ENCODE data around the gene SNAI1.

DNA sequence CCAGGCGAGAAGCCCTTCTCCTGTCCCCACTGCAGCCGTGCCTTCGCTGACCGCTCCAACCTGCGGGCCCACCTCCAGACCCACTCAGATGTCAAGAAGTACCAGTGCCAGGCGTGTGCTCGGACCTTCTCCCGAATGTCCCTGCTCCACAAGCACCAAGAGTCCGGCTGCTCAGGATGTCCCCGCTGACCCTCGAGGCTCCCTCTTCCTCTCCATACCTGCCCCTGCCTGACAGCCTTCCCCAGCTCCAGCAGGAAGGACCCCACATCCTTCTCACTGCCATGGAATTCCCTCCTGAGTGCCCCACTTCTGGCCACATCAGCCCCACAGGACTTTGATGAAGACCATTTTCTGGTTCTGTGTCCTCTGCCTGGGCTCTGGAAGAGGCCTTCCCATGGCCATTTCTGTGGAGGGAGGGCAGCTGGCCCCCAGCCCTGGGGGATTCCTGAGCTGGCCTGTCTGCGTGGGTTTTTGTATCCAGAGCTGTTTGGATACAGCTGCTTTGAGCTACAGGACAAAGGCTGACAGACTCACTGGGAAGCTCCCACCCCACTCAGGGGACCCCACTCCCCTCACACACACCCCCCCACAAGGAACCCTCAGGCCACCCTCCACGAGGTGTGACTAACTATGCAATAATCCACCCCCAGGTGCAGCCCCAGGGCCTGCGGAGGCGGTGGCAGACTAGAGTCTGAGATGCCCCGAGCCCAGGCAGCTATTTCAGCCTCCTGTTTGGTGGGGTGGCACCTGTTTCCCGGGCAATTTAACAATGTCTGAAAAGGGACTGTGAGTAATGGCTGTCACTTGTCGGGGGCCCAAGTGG is 5.3 kb downstream of the SNAI1 start:
- TF ChIP-seq, protein P1, sequence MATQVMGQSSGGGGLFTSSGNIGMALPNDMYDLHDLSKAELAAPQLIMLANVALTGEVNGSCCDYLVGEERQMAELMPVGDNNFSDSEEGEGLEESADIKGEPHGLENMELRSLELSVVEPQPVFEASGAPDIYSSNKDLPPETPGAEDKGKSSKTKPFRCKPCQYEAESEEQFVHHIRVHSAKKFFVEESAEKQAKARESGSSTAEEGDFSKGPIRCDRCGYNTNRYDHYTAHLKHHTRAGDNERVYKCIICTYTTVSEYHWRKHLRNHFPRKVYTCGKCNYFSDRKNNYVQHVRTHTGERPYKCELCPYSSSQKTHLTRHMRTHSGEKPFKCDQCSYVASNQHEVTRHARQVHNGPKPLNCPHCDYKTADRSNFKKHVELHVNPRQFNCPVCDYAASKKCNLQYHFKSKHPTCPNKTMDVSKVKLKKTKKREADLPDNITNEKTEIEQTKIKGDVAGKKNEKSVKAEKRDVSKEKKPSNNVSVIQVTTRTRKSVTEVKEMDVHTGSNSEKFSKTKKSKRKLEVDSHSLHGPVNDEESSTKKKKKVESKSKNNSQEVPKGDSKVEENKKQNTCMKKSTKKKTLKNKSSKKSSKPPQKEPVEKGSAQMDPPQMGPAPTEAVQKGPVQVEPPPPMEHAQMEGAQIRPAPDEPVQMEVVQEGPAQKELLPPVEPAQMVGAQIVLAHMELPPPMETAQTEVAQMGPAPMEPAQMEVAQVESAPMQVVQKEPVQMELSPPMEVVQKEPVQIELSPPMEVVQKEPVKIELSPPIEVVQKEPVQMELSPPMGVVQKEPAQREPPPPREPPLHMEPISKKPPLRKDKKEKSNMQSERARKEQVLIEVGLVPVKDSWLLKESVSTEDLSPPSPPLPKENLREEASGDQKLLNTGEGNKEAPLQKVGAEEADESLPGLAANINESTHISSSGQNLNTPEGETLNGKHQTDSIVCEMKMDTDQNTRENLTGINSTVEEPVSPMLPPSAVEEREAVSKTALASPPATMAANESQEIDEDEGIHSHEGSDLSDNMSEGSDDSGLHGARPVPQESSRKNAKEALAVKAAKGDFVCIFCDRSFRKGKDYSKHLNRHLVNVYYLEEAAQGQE (IDR thresholded peaks at IDR 0.05; ENCODE audit: low read depth): no peak
- no peak for TF ChIP-seq TAF1 (IDR thresholded peaks at IDR 0.05; ENCODE audit: low read depth)
- TF ChIP-seq MAX (IDR thresholded peaks at IDR 0.05): no peak
- no peak for TF ChIP-seq FOXM1 (IDR thresholded peaks at IDR 0.05; ENCODE audit: borderline replicate concordance, low read depth)
- TF ChIP-seq EP300 (IDR thresholded peaks at IDR 0.05; ENCODE audit: borderline replicate concordance): no peak
- no peak for TF ChIP-seq RAD21 (IDR thresholded peaks at IDR 0.05; ENCODE audit: low read depth)
- TF ChIP-seq EGR1 (IDR thresholded peaks at IDR 0.05): no peak
- no peak for TF ChIP-seq YY1 (IDR thresholded peaks at IDR 0.05; ENCODE audit: low read depth)
- no peak for TF ChIP-seq ZBTB7A (IDR thresholded peaks at IDR 0.05; ENCODE audit: low read depth)
- TF ChIP-seq TCF12 (IDR thresholded peaks at IDR 0.05; ENCODE audit: low read depth): no peak
- TF ChIP-seq USF1 (IDR thresholded peaks at IDR 0.05): no peak
- TF ChIP-seq CEBPB (IDR thresholded peaks at IDR 0.05): no peak
- TF ChIP-seq NFIC (IDR thresholded peaks at IDR 0.05): no peak
